NCI-H2107 treated with DMSO at 0.1 percent for 48 hours (cell line): Measurements from ENCODE around the gene KSR2.

Experiments used
- DNase-seq: peaks from one replicate; lab custom pipeline; 2025; ENCODE audit not compliant: unreplicated experiment; lab: John Stamatoyannopoulos, UW

The KSR2 gene

DNA sequence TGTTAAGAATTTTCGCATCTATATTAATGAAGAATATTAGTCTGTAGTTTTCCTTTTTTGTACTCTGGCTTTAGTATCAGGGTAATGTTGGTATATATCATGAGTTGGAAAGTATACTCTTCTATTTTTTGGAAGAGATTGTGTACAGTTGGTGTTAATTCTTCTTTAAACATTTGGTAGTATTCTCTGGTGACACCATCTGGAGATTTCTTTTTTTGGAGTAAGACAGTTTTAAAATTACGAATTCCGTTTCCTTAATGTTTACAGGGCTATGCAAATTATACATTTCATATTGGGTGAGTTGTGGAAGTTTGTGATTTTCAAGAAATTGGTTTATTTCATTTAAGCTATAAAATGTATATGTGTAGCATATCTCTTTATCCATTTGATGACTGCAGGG, 423.6 kb downstream of the KSR2 start:
- DNase-seq, result no peak

DNA sequence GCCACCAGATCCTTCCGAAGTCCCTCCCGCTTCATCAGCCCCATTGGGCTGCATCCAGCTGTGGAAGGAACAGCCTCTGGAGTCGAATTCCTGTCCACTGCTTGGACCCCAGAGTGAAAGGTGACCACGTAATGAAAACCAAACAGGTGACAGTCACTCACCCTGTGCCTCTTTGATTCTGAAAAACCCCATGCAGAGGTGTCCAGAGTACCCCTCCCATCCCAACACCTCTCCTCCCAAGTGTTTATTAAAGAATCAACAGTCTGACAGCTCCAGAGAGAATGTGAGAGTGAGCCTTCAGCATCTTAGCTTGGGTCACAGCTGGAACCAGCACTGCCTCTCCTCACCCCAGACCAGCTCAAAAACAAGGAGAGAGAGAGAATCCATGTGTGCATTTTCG, 428.8 kb downstream of the KSR2 start:
- no peak for DNase-seq

DNA sequence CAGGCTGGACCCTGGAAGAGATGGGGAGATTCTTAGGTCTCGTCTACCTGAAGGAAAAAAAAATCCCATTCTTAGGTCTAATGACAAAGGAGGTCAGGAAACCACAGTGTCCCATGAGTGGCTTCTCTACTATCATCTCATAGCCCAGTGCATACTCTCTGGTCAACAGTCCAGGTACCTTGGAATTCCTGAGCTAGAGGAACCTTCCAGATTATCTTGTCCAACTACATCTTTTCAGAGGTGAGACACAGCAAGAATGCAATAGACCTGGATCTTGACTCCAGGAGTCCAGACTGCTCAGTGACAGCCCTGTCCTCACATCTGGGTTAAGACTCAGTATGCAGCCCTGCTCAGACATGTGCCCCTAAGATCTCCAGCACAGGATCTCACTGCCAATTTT, 429.9 kb downstream of the KSR2 start:
- no peak for DNase-seq

DNA sequence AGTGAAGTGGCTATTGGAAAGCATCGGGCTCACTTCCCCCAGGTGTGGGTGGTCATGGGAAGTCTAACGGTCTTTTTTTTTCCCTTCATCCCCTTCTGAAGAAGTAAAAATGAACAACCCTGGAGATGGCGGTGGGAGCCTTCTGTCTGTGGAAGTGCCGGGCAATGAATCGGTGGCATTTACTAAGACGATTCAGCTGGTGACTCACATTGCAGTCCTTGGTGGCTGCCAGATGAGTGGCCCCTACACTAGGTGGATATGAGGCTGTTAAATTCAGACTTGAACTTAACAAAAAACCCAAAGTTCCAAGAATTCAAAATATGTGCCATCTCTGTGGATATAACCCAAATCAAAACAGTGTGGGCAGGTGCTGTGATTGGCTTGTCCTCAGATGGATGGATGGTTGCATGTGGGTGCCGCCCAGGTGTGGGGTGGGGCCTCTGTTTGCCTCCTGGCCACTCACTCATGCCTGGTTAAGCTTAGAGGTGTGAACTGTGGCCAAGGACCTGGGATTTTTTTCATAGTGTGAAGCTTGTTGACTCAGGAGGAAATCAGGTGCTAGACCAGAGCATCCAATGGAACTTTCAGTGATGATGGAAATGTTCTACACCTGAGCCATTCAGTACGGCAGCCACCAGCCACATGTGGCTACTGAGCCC, 430.6 kb downstream of the KSR2 start:
- DNase-seq, result no peak

DNA sequence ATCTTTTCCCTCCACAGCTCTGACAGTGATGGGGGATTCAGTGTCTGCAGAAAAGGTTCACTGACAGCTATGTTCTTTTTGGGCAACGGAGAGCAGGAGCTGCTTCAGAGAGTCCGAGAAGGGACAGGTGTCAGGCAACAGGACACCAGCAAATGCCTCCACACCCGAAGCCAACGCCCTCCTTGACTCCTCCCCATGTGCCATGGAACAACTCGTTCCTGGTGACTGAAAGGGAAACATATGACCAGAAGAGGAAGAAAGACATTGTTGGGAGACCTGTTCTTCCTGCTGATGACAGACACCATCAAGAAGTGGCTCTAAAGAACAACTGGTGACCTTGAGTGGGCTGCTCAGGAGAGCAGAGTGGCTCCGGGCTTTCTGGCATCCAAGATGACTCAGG, 435.1 kb downstream of the KSR2 start:
- DNase-seq, result no peak

DNA sequence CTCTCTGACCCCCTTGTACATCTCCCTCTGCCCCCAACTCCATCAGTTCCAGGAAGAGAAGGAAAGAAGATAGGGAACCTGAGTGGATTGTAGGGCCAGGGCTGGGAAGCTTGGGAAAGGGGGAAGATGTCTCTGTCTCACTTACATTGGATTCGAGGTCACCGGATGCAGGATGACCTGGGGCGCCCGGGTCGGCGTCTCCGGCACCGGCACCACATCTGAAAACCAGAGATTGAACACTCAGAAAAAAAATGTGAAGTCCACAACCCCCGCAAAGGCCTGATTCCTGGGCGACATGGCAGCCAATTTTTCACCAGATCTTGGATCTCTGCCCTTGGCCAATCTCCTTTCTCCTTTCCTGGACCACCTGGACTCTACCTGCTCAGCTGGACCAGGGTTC, 438.0 kb downstream of the KSR2 start:
- no peak for DNase-seq

DNA sequence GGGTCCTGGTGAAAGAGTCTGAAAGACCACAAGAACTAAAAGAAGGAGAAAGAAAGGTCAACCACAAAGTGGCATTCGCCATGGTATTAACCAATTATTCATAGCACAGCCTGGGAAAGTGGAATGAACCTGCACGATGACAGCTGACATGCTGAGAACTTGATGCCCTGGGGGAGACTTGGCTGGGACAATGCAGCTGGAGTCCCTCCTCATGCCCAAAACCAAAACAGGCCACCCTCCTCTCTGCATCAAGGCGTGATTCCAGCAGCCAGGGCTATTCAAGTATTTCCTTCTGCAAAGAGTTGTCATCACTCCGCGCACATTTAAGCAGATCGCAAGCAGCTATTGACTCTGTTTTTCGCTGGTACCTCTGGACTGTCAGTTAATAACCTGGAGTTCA, 440.3 kb downstream of the KSR2 start:
- peak; percentile 44 for DNase-seq

DNA sequence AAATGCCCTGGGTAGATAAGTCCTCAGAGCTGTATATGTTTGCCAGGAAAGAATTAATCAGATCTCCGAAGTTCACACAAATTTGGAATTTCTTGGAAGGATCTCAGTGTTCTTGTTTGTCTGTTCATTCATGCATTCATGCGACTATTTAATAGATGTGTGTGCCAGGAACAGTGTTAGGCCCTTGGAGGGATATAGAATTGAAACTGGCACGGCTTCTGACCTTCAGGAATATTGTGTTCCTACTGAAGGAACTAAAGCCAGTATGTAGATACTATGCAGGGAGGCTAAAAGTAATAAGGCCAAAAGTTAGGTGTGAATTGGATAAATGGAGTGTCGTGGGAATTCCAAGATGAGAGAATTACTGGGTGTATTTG, 441.3 kb downstream of the KSR2 start:
- DNase-seq, result no peak

DNA sequence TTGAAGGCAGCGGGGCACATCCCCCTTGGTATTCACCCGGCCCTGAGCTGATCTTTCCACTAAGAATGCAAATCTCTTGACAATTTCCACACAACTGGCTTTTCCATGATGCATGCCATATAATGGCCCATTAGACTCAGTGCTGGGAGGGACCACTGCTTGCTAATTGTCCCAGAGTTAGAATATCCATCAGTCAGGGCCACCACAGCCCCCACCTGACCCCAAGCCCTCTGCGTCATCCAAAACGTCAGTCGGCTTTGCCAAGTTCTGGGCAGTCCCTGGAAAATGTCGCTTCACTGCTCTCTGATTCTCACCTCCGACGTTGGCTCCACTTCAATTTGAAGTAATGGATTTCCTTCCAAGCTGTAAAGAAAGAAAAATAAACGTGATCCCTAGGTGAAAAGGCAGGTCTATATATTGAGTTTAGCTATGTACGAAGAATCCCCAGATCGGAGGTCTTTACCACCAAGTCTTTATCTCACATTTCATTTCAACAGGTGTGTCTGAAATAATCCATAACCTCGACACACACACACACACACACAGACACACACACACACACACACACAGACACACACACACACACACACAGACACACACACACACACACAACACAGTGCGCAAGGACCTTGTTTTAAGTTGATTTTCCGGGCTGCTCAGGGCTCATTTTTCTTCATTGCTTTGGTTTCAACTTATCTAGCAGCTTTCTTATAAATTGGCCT, 441.9 kb downstream of the KSR2 start:
- no peak for DNase-seq

DNA sequence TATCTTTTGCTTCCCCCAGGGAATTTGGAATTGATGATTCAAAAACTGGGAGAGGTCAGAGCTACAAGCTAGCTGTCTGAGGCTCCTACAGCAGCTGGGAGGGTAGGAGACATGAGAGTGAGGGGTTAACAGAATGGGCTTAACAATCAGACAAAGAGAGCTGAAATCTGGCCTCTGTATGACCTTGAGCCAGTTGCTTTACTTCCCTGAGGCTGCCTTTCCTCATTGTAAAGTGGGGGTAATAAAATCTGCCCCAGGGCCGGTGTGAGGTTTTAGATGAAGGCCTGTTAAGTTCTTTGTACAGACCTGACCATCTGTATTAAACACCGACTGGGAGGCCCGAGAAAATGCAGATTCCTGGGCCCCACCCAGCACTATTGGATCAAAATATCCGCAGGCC, 443.0 kb downstream of the KSR2 start:
- no peak for DNase-seq

DNA sequence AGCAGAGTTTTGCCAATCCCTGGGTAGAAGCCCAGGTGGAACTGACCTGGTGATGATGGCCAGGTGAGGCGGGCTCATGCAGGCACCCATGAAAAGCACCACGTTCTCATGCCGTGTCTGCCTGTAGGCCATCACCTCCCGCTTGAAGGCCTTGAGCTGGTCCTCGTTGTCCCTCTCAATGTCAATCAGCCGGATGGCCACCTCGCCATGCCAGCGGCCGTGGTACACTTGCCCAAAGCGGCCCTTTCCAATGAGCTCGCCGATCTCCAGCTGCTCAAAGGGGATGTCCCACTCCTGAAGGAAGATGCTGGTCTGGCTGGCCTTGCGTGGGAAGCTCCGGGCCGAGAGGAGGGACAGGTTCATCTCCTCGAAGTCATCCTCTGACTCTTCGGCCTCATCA, 444.0 kb downstream of the KSR2 start:
- no peak for DNase-seq

DNA sequence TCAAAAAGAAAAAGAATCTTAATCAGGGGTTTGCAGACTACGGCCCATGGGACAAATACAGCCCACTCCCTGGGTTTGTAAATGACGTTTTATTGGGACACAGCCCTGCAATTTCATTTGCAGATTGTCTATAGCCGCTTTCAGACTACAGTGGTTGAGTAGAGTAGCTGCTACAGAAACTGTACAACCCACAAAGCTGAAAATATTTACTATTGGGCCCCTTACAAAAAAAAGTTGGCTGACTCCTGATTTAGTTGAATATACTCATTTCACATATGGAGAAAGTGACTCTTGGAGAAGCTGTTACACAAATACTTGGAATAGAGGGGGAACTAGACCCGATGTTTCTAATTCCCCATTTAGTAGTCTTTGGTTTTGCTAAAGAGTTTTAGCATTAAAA, 444.8 kb downstream of the KSR2 start:
- no peak for DNase-seq

DNA sequence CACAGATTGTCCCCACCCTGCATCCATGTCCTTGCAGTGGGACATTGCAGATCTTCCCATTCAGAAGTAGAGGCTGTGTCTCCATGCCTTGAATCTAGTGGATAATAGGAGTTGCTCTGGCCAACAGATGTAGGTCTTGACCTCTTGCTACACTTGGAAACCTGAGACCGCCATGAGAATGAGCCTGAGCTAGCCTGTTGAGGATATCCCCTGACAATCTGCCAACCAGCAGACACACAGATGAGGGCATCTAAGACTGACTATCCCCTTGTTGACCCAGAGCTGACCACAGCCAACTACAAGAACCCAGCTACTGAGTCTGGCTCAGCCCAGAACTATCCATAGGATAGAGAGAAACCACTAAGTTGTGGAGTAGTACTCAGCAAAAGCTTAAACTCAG, 446.2 kb downstream of the KSR2 start:
- DNase-seq, result no peak

DNA sequence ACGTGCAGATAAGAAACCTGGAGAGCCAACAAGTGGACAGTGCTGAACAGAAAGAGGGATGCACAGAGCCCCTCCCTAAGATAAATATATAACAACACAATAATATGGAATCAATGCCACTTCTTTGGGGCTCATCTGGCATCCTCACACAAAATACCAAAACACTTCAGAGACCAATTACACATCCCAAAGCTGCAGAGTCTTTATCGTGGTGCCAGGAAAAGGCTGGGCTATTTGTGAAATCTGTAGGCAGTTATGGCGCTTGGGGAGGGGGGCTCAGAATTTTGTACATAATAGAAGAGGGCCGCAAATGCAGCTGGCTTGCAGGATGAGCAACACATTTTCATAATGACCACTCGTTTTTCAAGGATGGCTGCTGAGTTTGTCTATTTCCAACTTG, 446.9 kb downstream of the KSR2 start:
- no peak for DNase-seq

DNA sequence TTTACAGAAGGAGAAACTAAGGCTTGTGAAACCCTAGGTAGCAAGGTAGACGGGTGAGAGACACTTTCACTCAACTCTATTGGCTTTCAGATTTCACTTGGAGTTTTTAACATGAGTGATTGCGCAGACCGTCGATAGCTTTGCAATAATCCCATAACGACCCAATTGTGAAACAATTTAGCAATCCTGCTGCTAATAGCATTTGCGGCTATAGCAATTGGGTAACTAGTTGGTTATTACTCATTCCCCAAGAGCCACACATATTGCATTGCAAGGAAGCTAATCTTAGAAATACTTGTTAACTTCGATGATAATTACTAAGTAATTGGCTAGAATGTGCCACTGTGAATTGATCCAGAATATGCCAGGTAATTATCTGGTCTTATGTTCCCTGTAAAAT, 447.4 kb downstream of the KSR2 start:
- DNase-seq, result no peak

DNA sequence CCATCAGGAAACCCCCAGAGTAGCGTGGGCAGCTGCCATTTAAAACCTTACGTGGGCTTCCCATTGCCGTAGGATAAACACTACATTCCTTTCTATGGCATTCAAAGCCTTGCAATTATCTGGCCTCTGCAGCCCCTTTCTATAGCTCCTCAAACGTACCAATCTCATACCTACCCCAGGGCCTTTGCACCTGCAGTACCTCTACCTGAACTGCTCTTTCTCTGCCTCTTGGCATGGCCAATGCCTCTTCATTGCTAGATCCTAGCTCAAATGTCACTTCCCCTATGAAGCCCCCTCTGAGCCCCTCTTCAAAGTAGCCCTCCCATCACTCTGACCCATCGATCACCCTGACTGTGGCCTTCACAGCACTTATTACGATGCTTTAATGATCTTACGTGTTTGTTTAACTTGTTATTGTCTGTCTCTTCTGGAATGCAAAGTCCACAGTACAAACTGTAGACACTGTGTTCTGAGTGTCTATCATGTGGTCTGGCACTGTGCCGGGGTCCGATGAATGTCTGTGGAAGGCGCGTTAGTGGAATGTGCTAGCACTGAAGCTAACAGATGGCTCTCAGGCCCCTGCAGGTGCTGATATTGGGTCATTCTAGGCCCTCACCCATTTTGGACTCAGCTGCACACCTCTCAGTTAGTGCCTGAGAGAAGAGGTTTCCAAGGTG, 450.1 kb downstream of the KSR2 start:
- DNase-seq, result no peak

DNA sequence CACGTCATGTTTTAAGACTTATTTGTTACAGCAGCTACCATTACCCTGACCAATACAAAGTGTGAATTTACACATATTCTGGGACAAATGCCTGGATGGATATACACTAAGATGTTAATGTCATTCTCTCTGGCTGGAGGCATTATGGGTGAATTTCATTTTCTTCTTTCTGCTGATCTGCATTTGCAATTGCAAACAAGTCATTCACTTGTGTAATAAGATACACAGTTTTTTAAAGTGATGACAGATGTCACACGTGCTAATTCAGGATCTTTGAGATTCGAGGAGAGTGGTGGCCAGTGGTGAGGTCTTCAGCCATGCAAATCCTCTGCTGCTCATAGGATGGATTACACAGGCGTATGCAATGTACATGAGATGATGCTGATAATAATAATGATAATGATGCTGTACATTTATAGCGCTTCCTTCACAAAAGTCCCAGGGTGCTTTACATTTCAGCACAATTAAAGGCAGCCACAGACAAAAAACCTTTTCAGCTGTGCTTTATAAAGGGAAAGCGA, 451.5 kb downstream of the KSR2 start:
- DNase-seq, result no peak

DNA sequence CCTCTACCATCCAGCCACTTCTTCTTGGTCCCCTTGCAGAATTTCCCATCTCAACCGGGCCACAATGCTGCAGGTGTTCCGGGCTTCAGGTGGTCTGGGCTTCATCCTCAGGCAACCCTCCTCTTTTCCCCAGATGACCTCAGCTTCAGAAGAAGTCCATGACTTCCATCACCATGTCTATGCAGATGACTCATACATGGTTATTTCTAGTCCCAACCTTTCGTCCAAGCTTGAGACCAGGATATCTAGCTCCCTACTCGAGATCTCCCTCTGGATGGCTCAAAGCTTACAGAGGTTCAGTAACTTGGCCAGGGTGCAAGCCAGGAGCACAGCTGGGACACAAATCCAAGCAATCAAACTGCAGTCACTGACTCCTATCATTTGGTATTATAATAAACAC, 452.8 kb downstream of the KSR2 start:
- DNase-seq, result no peak

DNA sequence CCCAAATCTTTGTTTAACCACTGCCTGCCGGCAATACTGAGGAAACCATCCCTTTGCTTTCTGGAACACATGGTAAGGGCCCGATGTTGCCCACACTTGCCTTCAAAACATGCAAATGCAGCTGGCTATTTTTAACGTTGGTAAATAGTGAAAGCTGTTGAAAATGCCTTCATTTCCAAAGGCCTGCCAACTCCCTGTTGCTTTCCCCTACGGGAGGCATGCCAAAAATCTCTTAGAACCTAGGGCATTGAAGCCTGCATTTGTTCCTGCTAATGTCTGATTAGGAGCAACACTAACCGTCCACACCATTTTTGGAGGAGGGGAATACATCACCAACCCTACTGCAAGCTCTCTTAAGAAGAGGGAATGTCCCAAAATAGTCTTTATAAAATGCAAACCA, 454.8 kb downstream of the KSR2 start:
- DNase-seq, result peak; percentile 91

DNA sequence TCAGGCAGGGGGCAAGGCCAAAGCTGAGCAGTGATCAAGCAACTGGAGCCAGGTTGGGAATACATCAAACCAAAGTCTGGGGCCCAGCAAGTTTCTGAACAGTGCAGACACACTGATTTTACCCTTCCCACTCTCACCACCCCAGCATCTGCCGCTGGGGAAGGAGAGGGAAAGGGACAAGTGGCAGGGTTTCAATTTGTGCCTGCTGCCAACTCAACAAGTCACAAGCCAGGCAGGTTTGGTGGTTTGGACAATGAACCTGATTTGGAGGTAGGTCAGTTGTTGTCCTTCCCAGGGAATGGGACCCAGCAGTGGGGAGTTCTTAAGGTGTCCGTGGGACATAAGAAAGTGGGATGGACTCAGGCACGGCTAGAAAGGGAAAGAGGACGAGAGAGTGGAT, 455.4 kb downstream of the KSR2 start:
- DNase-seq, result peak; percentile 16

DNA sequence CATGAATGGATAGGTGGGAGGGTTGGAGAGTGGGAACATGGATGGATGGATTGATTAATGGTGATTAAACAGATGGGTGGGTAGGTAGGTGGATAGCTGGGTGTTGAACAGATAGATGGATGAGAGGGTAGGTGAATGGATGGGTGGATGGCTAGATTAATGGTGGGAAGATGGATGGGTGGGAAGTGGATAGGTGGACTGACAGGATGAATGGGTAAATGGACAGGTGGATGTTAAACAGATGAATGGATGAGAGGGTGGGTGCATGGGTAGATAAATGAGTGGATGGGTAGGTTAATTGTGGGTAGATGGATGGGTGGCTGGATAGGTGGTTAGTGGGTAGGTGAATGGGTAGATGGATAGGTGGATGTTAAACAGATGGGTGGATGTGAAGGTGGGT, 460.3 kb downstream of the KSR2 start:
- DNase-seq, result no peak

DNA sequence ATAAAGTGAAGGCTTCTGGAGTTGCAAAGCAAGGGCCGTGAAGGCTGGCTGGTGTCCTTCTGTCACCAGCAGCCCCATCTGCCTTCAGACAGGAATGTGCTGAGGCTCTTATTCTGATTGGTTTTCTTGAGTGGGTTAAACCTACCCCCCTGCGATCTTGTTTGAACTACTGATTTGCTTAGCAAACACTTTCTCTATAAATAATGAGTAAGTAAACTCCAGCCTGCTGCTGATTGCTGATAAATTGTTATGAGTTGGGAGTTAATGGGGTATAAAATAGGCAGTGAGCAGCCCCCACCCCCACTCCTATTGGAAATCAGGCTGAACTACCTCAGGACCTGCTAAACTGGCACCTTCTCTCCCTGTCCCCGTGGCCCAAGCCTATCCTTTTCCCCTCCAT, 461.2 kb downstream of the KSR2 start:
- peak; percentile 28 for DNase-seq
